Activated CD4-positive, alpha-beta T cell treated with anti-CD3 and anti-CD28 coated beads for 1 hour (primary cell): ENCODE results near the gene VWF.

Experiments
- DNase-seq: peaks from one replicate; pipeline ENCODE4 v3.0.0-alpha.2; 2020

VWF gene

GRCh38 chr12:5941907-5942306, 182.6 kb downstream of the VWF start:
- no peak for DNase-seq

- no peak for DNase-seq
Measured at GRCh38 chr12:5927732-5928516, 196.5 kb downstream of the VWF start.

DNA sequence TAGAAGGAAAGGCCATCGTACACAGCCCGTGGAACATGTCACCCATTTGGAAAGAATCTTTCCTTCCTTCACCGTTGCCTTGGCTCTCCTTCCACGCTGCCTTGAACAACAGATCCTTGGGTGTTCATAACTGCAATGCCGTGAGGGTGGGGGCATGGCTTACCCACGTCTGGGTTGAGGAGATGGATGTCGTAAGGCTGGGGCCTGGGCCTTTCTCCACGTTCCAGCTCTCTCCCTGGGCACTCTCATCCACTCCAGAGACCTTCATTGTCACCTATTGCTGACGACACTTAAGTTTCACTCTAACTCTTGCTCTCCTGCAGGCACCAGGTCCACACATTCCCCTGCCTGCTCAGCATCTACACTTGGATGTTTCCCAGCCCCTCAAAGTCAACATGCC, 198.8 kb downstream of the VWF start:
- no peak for DNase-seq

GRCh38 chr12:5924342-5924741, 200.1 kb downstream of the VWF start:
- no peak for DNase-seq

GRCh38 chr12:5923751-5924150, 200.7 kb downstream of the VWF start:
- no peak for DNase-seq

- no peak for DNase-seq
Measured at GRCh38 chr12:5923043-5923605, 201.3 kb downstream of the VWF start.

DNA sequence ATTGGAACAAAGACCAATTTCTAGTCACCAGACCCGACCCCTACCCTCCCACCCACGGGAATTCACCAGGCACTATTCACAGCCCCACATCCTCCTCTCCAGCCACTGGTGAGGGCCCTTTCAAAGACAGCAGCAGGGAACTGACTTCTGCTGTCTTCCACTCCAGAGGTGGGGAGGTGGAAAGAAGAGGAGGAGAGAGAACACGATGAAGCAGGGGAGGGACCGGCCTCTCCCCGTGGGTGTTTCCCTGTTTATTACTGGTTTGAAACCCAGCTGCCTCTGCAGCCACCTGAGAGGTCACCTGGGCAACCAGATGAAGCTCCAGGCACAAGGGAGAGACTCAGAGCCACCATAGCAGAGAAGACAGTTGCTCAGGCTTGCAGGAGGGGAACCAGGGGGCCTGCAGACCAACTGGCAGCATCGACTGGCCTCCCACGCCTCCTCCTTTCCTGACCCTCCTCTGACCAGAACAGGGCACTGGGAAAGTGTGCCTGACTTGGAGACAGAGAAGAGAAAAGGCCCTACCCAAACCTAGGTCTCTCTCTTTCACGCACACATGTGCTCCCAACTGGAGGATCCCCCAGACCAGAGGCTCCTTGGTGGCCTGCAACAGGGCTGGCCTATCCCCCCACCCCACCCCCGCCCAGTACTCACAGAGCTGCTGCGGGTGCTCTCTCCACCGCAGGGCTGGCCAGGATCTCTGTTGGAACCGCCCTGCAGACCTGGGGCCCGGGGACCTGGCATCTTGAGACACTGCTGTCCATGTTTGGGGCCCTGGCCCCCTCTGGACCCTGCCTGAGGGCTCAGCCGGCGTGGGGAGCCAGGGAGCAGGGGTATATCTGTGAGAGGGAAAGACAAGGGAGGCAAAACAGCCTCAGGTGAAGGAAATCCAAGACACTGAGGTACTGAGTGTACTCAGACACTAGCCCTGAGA, 202.2 kb downstream of the VWF start:
- DNase-seq = no peak

GRCh38 chr12:5921027-5921909, 203.2 kb downstream of the VWF start:
- no peak for DNase-seq

DNA sequence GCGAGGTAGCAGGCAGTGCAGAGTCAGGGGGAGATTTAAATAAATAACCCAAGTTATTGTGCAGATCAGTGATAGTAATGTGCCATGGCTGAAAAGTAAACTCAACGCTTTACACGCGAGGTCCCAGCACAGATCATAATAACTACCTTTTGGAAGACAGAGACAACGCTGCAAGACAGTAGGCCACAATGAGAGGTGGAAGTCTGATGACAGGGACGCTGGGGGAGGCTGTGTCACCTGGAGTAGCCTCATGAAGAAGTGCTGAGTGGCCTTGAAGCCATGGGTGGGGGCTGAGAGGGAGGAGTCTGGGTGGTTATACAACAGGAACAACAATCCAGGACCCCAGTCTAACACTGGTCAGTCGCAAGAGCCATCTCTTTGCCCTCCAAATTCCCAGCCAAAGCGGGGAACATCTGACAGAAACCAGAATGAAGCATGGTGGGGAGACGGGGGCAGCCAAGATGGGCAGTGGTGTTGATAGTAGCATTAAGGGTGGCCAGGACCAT, 207.6 kb downstream of the VWF start:
- no peak for DNase-seq

DNA sequence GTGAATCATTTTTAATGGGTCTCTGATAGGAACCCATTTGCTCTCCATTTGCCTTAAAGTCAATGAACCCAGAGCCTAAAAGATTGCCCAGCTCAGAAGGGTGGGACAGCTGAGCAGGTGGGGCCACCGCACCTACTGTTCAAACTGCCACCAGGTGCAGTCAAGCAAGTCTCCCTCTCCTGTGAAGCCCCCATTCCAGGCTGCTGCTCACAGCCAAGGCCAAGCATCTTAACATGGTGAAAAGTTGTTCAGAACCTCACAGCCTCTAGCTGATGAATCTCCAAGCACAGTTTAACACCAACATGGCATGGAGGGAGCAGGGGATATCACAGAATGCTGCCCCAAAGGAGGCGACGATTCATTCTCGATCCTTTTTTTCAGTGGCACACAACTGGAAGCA, 209.0 kb downstream of the VWF start:
- DNase-seq = no peak

DNA sequence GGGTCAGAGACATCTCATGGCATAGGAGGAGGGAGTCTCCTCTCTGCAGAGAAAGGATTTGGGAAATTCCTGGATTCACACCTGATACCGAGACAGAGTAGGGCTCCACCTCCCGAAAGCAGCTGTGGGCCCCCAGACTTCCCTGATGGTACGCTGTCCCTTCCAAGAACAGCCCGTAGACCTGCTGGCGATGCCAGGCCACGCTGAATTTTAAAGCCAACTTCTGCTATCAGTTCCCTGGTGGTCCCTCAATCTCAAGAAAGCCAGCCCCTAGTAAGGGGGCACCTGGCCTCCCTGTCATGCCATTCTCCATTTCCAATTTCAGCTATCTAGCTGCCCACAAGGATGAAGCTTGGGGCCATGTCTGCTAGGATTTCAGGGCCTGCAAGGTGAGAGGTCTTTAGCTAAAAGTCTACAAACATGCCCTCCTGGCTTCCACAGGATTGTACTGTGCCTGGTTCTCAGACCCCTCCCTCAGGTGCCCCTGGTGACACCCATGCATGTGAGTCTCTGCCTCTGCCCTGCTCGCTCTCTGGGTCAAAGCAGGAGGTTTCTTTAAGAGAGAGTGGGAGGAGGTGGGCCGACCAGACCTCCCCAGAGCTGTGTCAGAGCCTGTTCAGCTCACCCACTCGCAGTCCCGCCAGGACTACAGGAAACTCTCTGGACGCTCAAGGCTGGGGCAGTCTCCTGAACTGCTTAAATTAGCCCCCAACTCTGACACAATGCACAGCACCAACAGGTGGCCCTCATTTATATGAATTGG, 209.9 kb downstream of the VWF start:
- DNase-seq = no peak

DNA sequence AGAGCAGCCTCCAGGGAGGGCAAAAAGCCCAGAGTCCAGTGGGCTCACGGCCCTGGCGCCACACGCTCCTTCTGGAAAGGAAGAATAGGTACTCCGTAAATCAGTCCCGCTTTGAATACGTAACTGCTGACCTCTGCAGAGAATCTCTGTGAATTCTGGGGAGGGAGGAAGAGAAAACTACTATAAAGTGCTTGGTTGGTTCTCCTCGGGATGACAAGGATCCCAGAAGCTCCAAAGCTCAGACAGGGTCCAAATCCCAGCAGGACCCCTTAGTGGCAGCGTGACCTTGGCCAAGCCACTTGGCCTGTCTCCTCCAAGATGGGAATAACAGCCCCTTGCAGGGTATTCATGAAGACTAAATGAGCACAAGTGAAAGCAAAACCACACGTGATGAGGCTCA, 211.1 kb downstream of the VWF start:
- no peak for DNase-seq

GRCh38 chr12:5912437-5913334, 211.8 kb downstream of the VWF start:
- DNase-seq = no peak

DNA sequence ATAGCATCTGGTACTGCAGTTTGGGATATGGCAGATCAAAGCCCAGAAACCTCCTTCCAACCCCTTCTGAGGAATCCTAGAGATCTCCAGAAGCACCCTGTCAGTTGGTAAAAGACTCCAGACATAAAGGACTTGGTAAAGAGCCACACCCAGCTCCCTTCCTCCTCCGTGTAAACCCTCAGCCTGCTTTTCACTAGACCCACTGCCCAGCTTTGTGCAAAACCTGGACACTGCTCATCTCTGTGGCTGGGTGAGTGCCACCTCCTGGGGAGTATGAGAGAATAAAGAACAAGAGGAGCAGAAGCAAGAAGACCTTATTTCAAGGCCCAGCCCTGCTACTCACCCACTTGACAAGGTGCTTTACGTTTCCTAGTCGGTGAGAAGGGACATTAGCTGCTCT, 212.5 kb downstream of the VWF start:
- no peak for DNase-seq

- DNase-seq = no peak
Measured at GRCh38 chr12:5910790-5911548, 213.5 kb downstream of the VWF start.

DNA sequence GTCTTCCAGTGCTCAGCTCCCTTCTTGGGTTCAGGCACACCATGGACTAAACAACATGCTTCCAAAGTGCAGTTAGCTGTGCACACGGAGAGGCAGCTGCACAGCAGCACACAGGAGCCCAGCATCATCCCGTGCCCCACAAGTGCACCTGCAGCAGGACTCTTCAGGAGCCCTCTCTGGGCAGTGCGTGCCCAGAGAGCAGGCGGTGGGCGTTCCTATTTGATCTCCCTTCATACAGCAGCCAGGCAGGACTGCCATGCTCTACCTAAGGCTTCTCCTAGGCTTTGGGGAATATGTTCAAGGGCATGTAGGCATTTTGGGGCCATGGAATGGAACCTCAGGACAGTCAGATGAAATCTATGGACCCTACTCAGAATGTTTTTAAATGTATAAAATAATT, 214.9 kb downstream of the VWF start:
- no peak for DNase-seq

DNA sequence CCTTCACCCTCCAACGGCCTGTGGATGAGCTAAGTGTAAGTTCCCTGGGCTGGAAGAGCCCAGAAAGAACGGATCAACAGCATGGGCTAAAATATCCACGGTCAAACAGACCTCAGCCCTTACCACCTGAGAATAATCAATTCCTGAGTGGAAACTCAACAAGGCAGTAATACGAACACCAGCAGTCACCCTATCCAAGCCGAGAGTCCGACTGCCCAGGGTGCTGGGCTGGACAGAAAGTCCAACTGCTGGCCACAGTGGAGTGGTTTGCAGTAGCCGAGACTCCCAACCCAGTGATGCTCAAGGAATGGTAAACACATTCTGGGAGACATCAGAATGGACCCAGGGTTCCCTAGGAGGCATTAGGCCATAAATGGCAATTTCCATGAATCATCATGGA, 216.2 kb downstream of the VWF start:
- DNase-seq = no peak

DNA sequence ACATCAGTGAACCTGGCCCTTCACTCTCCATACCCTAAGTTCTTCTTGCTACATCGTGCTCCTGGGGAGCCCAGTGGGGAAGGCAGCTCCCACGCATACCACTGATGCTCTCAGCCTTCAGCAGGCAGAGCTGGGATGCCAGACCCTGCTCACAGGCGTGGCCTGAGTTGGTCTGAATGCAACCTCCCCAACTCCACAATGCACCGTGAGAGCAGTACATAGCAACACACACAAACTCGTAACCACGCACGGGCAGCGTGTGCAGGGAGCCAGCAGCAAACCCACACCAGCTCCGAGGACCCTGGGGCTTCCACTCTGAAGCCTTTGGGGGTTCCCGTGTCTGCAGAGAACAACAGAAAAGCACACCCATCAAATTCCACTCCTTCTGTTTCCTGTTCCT, 216.7 kb downstream of the VWF start:
- DNase-seq = no peak

- no peak for DNase-seq
Measured at GRCh38 chr12:5905757-5906156, 218.7 kb downstream of the VWF start.

DNA sequence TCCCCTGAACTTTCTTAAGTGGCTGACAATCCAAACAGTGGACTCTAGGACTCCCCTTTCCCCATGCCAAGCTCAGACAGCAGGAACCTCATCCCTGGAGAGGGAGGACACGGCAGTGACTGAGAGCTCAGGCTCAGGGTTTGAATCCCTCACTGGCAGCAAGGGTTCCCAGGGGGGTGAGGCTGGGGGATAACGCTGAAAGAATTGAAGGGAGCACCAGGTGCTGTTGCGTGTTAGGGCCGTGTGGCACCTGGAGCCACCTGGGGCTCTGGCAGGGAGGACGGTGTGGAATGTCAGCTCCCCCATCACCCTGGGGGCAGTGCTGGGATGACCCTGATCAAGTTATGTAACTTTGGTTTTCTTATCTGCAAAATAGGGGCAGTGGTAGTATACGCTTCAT, 219.5 kb downstream of the VWF start:
- DNase-seq = no peak
